Mucosa of descending colon (tissue), 3 donors: ENCODE measurements around the gene TSPYL6. TPM values are rescaled to one million over a fixed set of nuclear protein-coding genes. Genes with fewer than 3 reads are reported as not detected.

Experiments used
- ATAC-seq: fragments of 200-7000 bp; cut with Tn5 transposase; one replicate; pipeline ENCODE4 v1.9.1; 2020; ENCODE audit warnings: mild to moderate bottlenecking, moderate library complexity
- DNase-seq, 3 donors: peaks; one replicate each; pipeline ENCODE4 v3.0.0-alpha.2; 2020
- H3K36me3 ChIP-seq: fragments of 200-600 bp; one replicate; pipeline ENCODE4 v1.8.0; 2021; ENCODE audit warnings: low read depth, mild to moderate bottlenecking
- H3K4me1 ChIP-seq: fragments of 200-600 bp; one replicate; pipeline ENCODE4 v1.8.0; 2021; ENCODE audit warnings: low read depth, mild to moderate bottlenecking
- H3K4me3 ChIP-seq: fragments of 200-600 bp; one replicate; pipeline ENCODE4 v1.8.0; 2021; ENCODE audit warnings: mild to moderate bottlenecking
- H3K9me3 ChIP-seq: fragments of 200-600 bp; one replicate; pipeline ENCODE4 v1.8.0; 2021; ENCODE audit warnings: mild to moderate bottlenecking
- CTCF ChIP-seq: fragments of 200-600 bp; IDR thresholded peaks from one replicate; pipeline ENCODE4 v1.8.0; 2022; ENCODE audit warnings: antibody characterized with exemption, mild to moderate bottlenecking
- intact Hi-C, 2 donors: fragments of 100-400 bp; cut with DNase I in 1 of 2; cut with micrococcal nuclease in 1 of 2; formaldehyde crosslinking; loops; one replicate each; pipeline versions ENCODE4 v1.11.0 to v1.11.1; 2022; cut with DNase I, micrococcal nuclease
- total RNA-seq, 3 donors: library from RNA; stranded (reverse); fragmentation: NEBNext Ultra II Directional in 2 of 3; extraction: Animal tissue kit (Norgen Biotek cat#: 25700) in 2 of 3; gene quantifications; one replicate each; pipeline versions ENCODE4 v1.2.1 to v1.2.4, GENCODE V29; 2021 to 2023
- donor health status: DM: no; HTN: no; CAD: no; lungs with moderate emphysema.
- donor health status: DM: no; HTN: no; CAD: no.
- donor health status: DM: no; HTN: yes; CAD: no.

Gene TSPYL6
- total RNA-seq, 3 donors from 2014 or later = not detected

GRCh38 chr2:54224997-54225396, 31.0 kb downstream of the TSPYL6 start:
- H3K9me3 ChIP-seq = no peaks in the 10 kb centered on the region
- intact Hi-C loops = no loop called here
- DNase-seq (no peak), ATAC-seq (no peak)
- H3K36me3 ChIP-seq = no peaks in the 10 kb centered on the region
- TF ChIP-seq CTCF = no peak
- no peaks in the 10 kb centered on the region for H3K4me1 ChIP-seq
- no peak overlapping the region for H3K4me3 ChIP-seq

- intact Hi-C loops = no loop called here
- no peaks in the 10 kb centered on the region for H3K36me3 ChIP-seq
- TF ChIP-seq CTCF = no peak
- DNase-seq = no peak
- H3K4me1 ChIP-seq = no peaks in the 10 kb centered on the region
- no peak overlapping the region for H3K4me3 ChIP-seq
- no peak for ATAC-seq
- no peaks in the 10 kb centered on the region for H3K9me3 ChIP-seq
Observed at GRCh38 chr2:54213082-54213481, 42.9 kb downstream of the TSPYL6 start.

GRCh38 chr2:54212456-54212855, 43.6 kb downstream of the TSPYL6 start:
- ATAC-seq = no peak
- no peaks in the 10 kb centered on the region for H3K36me3 ChIP-seq
- TF ChIP-seq CTCF = no peak
- H3K4me3 ChIP-seq = no peak overlapping the region
- H3K4me1 ChIP-seq = no peaks in the 10 kb centered on the region
- H3K9me3 ChIP-seq = no peaks in the 10 kb centered on the region
- DNase-seq = no peak
- intact Hi-C loops = no loop called here

- Histone ChIP-seq H3K9me3 (no peaks in the 10 kb centered on the region), H3K4me1 (no peaks in the 10 kb centered on the region), H3K36me3 (no peaks in the 10 kb centered on the region), H3K4me3 (no peak overlapping the region)
- DNase-seq (no peak), ATAC-seq (no peak)
- no peak for TF ChIP-seq CTCF
- intact Hi-C loops = no loop called here
Observed at GRCh38 chr2:54209379-54209778, 46.6 kb downstream of the TSPYL6 start.

- no peaks in the 10 kb centered on the region for H3K4me1 ChIP-seq
- DNase-seq (no peak), ATAC-seq (no peak)
- no peak overlapping the region for H3K4me3 ChIP-seq
- no peak for TF ChIP-seq CTCF
- no peaks in the 10 kb centered on the region for H3K36me3 ChIP-seq
- no peaks in the 10 kb centered on the region for H3K9me3 ChIP-seq
- intact Hi-C loops = no loop called here
Observed at GRCh38 chr2:54208364-54209240, 47.4 kb downstream of the TSPYL6 start.
